ENCODE results near the gene OR2A5.

GRCh38 chr7:144023171-144023827 lies 25.4 kb upstream of the OR2A5 start:
- TF ChIP-seq CTCF (conservative IDR thresholded peaks at IDR 0.05; ENCODE audit: low read length), result no peak
- no peak for TF ChIP-seq EZH2phosphoT487 (IDR thresholded peaks at IDR 0.05; ENCODE audit: borderline replicate concordance)

Measured in Loucy (cell line).